ENCODE measurements around the gene CLTC. TPM values are rescaled to one million over a fixed set of nuclear protein-coding genes. Genes with fewer than 3 reads are reported as not detected.
A peak's percentile ranks its signal among the peaks of the same experiment; 100 is the strongest.

CLTC gene
- total and polyA plus RNA-seq, 2 experiments from 2014 or later, result 98.5 to 342 TPM

GRCh38 chr17:59643159-59644140 is 23.8 kb downstream of the CLTC start:
- WGBS (ENCODE audit: low lambda C conversion rate, missing lambda C conversion rate), result 86% methylated on average over 5 of the region's 5 CpGs
- Histone ChIP-seq H3K36me3 (replicated peaks; ENCODE audit: insufficient read depth, low read depth) (peaks cover 9% of the 10 kb centered on the region), H3K79me2 (peaks cover 100% of the 10 kb centered on the region), H3K4me1 (ENCODE audit: insufficient read depth) (peaks cover 24% of the 10 kb centered on the region), H3K4me3 (no peak overlapping the region), H3K9me2 (replicated peaks; ENCODE audit: insufficient read depth) (no peaks in the 10 kb centered on the region), H4K20me1 (ENCODE audit: insufficient read depth, poor library complexity, severe bottlenecking) (peaks cover 83% of the 10 kb centered on the region), H3K9me3 (ENCODE audit: low read depth) (no peaks in the 10 kb centered on the region), H3K27me3 (no peaks in the 10 kb centered on the region), H3K27ac (no peak overlapping the region), H3K4me2 (peak overlapping the region; percentile 41), H2AFZ (no peak overlapping the region)
- no peak for DNase-seq (ENCODE audit: low spot score)
- TF ChIP-seq EZH2 (IDR thresholded peaks at IDR 0.05; ENCODE audit: borderline replicate concordance) (no peak), EZH2phosphoT487 (IDR thresholded peaks at IDR 0.05; ENCODE audit: low read depth, severe bottlenecking, unreplicated experiment) (no peak), CTCF (IDR thresholded peaks at IDR 0.05; ENCODE audit: poor library complexity) (no peak)

GRCh38 chr17:59647288-59647687 is 27.6 kb downstream of the CLTC start:
- H2AFZ ChIP-seq, result no peak overlapping the region
- WGBS (ENCODE audit: low lambda C conversion rate, missing lambda C conversion rate), result 93% methylated on average over 6 of the region's 6 CpGs
- no peak for DNase-seq (ENCODE audit: low spot score)
- H3K36me3 ChIP-seq (replicated peaks; ENCODE audit: insufficient read depth, low read depth), result peaks cover 9% of the 10 kb centered on the region
- peaks cover 99% of the 10 kb centered on the region for H3K79me2 ChIP-seq
- H3K9me3 ChIP-seq (ENCODE audit: low read depth), result no peaks in the 10 kb centered on the region
- H3K9me2 ChIP-seq (replicated peaks; ENCODE audit: insufficient read depth), result no peaks in the 10 kb centered on the region
- H3K27ac ChIP-seq, result no peak overlapping the region
- H4K20me1 ChIP-seq (ENCODE audit: insufficient read depth, poor library complexity, severe bottlenecking), result peaks cover 50% of the 10 kb centered on the region
- H3K4me2 ChIP-seq, result no peak overlapping the region
- no peak overlapping the region for H3K4me3 ChIP-seq
- TF ChIP-seq CTCF (IDR thresholded peaks at IDR 0.05; ENCODE audit: poor library complexity) (no peak), EZH2 (IDR thresholded peaks at IDR 0.05; ENCODE audit: borderline replicate concordance) (no peak), EZH2phosphoT487 (IDR thresholded peaks at IDR 0.05; ENCODE audit: low read depth, severe bottlenecking, unreplicated experiment) (no peak)
- no peaks in the 10 kb centered on the region for H3K27me3 ChIP-seq
- peaks cover 16% of the 10 kb centered on the region for H3K4me1 ChIP-seq (ENCODE audit: insufficient read depth)

- Histone ChIP-seq H4K20me1 (ENCODE audit: insufficient read depth, poor library complexity, severe bottlenecking) (peaks cover 30% of the 10 kb centered on the region), H2AFZ (no peak overlapping the region), H3K4me2 (no peak overlapping the region), H3K79me2 (peaks cover 84% of the 10 kb centered on the region), H3K9me3 (ENCODE audit: low read depth) (no peaks in the 10 kb centered on the region), H3K27me3 (no peaks in the 10 kb centered on the region), H3K27ac (no peak overlapping the region), H3K36me3 (replicated peaks; ENCODE audit: insufficient read depth, low read depth) (peaks cover 13% of the 10 kb centered on the region), H3K9me2 (replicated peaks; ENCODE audit: insufficient read depth) (no peaks in the 10 kb centered on the region), H3K4me3 (no peak overlapping the region), H3K4me1 (ENCODE audit: insufficient read depth) (no peaks in the 10 kb centered on the region)
- no peak for DNase-seq (ENCODE audit: low spot score)
- TF ChIP-seq EZH2 (IDR thresholded peaks at IDR 0.05; ENCODE audit: borderline replicate concordance) (no peak), EZH2phosphoT487 (IDR thresholded peaks at IDR 0.05; ENCODE audit: low read depth, severe bottlenecking, unreplicated experiment) (no peak), CTCF (IDR thresholded peaks at IDR 0.05; ENCODE audit: poor library complexity) (no peak)
Observed at GRCh38 chr17:59649886-59650285, 30.2 kb downstream of the CLTC start.

Measured in hepatocyte (in vitro differentiated cells).